NB4 (cell line): ENCODE measurements around the gene SIGLEC5.

Source experiments
- CTCF ChIP-seq: IDR thresholded peaks from one replicate; pipeline ENCODE4 v1.5.1; 2012; ENCODE audit warnings: low read depth, low read length
- MAX ChIP-seq: IDR thresholded peaks from 2 replicates; pipeline ENCODE4 v1.6.1; 2011; ENCODE audit warnings: low read depth, low read length
- MYC ChIP-seq: IDR thresholded peaks from 2 replicates; pipeline ENCODE4 v1.6.1; 2011; ENCODE audit warnings: low read depth, low read length
- POLR2A ChIP-seq: IDR thresholded peaks from 2 replicates; pipeline ENCODE4 v1.6.1; 2011; ENCODE audit warnings: mild to moderate bottlenecking; ENCODE audit not compliant: insufficient read length; ENCODE audit errors: extremely low read depth

- TF ChIP-seq POLR2A (no peak), CTCF (no peak), MAX (no peak), MYC (no peak)
These were observed 34.7 kb downstream of the SIGLEC5 start for GRCh38 chr19:51595190-51596175.
